Fibroblast of villous mesenchyme (primary cell): ENCODE measurements around the gene LRIF1. TPM values are rescaled to one million over a fixed set of nuclear protein-coding genes. Genes with fewer than 3 reads are reported as not detected.
A peak's percentile ranks its signal among the peaks of the same experiment; 100 is the strongest.
"Not testable (repeated sequence)": the region's sequence is repeated elsewhere in the genome, so short reads cannot be mapped to it uniquely, and the experiment has no call there.

Experiments
- DNase-seq: peaks from one replicate; pipeline ENCODE4 v3.0.0-alpha.2; 2010; ENCODE audit warnings: low read depth
- H3K4me3 ChIP-seq: 2 replicates; pipeline ENCODE4 v1.5.1; 2011; ENCODE audit warnings: low read depth, mild to moderate bottlenecking, low read length
- CTCF ChIP-seq: IDR thresholded peaks from 2 replicates; pipeline ENCODE4 v1.5.1; 2012; ENCODE audit warnings: low read depth, mild to moderate bottlenecking, low read length; ENCODE audit not compliant: insufficient read depth
- total RNA-seq: library from RNA; depleted of rRNA; stranded (reverse); fragments of >200 nt; gene quantifications from 2 replicates; pipeline ENCODE4 v1.2.3, GENCODE V29; 2012

Gene LRIF1
- total RNA-seq, 1 donor = 19.4 TPM

DNA sequence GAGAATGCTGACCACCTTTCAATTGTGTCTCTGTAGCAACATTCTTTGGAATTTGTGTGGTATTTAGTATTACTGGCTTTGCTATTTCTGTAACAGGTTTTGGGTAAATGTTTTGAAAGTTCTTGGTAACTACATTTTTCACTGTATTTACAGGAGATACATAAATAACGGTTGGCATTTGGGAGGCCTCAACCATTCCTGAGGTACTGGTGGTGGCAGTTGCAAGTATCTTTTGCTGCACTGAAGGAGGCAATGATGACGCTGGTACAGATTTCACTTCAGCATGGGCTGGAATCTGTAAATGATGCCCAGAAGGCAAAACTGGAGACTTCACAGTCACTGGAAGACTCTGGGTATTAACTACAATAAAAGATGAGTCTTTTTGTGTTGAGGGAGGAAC lies 11.7 kb downstream of the LRIF1 start:
- TF ChIP-seq CTCF = no peak
- no peak overlapping the region for H3K4me3 ChIP-seq
- DNase-seq = no peak

GRCh38 chr1:110951161-110951560 lies 12.6 kb downstream of the LRIF1 start:
- H3K4me3 ChIP-seq = no peak overlapping the region
- DNase-seq = no peak
- TF ChIP-seq CTCF = no peak

GRCh38 chr1:110948038-110948810 lies 15.5 kb downstream of the LRIF1 start:
- peak; percentile 11 for DNase-seq
- TF ChIP-seq CTCF = no peak
- H3K4me3 ChIP-seq = no peak overlapping the region

- no peak for TF ChIP-seq CTCF
- H3K4me3 ChIP-seq = no peak overlapping the region
- DNase-seq = no peak
Measured at GRCh38 chr1:110945626-110946025, 18.1 kb downstream of the LRIF1 start.

DNA sequence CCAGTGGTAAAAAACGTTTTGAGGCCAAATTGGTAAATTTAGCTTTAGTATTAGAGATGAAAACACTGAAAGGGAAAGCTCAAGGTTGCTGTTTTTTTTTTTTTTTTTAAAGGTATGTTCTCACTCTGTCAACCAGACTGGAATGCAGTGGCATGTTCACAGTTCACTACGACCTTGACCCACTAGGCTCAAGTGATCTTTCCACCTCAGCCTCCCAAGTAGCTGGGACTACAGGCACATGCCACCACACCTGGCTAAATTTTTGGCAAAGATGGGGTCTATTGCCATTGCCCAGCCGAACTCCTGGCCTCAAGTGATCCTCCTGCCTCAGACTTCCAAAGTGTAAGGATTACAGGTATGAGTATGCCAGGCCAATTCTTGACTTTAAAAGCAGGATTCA lies 18.9 kb downstream of the LRIF1 start:
- TF ChIP-seq CTCF = no peak
- H3K4me3 ChIP-seq = no peak overlapping the region

GRCh38 chr1:110936567-110936966 lies 27.2 kb downstream of the LRIF1 start:
- TF ChIP-seq CTCF = no peak
- H3K4me3 ChIP-seq = no peak overlapping the region
- no peak for DNase-seq

More for the DNA sequence above, 18.9 kb downstream of the LRIF1 start:
- DNase-seq = no peak

DNA sequence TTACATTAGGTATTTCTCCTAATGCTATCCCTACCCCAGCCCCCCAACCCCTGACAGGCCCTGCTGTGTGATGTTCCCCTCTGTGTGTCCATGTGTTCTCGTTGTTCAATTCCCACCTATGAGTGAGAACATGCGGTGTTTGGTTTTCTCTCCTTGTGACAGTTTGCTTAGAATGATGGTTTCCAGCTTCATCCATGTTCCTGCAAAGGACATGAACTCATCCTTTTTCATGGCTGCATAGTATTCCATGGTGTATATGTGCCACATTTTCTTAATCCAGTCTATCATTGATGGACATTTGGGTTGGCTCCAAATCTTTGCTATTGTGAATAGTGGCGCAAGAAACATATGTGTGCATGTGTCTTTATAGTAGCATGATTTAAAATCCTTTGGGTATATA lies 32.6 kb downstream of the LRIF1 start:
- not testable (repeated sequence) for DNase-seq, H3K4me3 ChIP-seq
